ENCODE data around the gene IL20RA. TPM values are rescaled to one million over a fixed set of nuclear protein-coding genes. Genes with fewer than 3 reads are reported as not detected.
"Not testable (repeated sequence)": the region's sequence is repeated elsewhere in the genome, so short reads cannot be mapped to it uniquely, and the experiment has no call there.

Gene IL20RA
- total RNA-seq, 4 donors from 2014 or later: 2.0 to 3.3 (median 2.3) TPM

GRCh38 chr6:137080711-137081110 lies 35.9 kb upstream of the IL20RA start:
- H3K27ac ChIP-seq: no peak overlapping the region
- H3K27me3 ChIP-seq: no peaks in the 10 kb centered on the region
- no peak for ATAC-seq
- H3K9me3 ChIP-seq: no peaks in the 10 kb centered on the region
- no peaks in the 10 kb centered on the region for H3K36me3 ChIP-seq
- TF ChIP-seq POLR2A (IDR thresholded peaks at IDR 0.05): no peak
- 66 to 92% methylated on average over 2 to 4 of the region's 4 CpGs for WGBS, 2 donors (ENCODE audit: low coverage in 1 of 2)
- no peak overlapping the region for H3K4me3 ChIP-seq
- H3K4me1 ChIP-seq: no peaks in the 10 kb centered on the region

DNA sequence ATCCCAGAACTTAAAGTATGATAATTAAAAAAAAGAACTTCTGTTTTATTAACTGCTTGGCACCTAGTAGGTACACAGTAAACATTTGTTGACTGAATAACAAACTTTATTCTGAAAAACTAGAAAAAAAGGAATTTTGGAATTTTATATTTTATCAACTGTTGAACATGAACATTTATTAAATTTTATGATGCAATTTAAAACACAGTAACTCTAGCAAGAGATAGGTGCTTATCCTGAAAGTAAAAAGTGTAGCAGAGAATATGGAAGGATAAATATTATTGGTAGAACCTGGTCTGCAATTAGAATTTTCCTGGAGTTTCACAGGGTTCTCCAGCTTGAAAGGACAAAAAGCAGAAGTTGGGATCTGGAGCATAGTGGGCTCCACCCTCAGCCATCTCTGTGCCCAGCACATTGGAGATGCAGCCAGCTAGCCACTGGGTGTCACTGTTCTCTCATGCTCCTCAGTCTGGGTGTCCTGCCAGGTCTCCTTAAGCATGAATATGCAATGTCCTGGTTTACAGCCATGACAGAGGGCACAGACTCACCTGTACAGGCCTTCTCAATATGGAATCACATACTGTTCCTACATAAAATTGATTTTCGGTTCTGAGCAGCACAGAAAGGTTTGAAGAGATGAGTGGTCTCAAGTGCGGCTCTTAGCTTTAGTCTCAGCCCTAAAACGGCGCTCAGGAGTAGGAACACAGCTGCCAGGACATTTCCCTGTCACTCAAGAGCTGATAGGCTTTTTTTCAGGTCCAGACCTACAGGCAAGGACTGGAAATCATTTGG lies 31.7 kb upstream of the IL20RA start:
- WGBS, 2 donors (ENCODE audit: low coverage in 1 of 2): 33 to 63% methylated on average over 1 to 4 of the region's 4 CpGs
- ATAC-seq: peak; percentile 83
- Histone ChIP-seq H3K9me3 (peaks cover 0 to 15% (median 0%) of the 10 kb centered on the region in 3 donors), H3K27ac (no peak overlapping the region), H3K36me3 (no peaks in the 10 kb centered on the region), H3K4me3 (no peak overlapping the region), H3K4me1 (no peaks in the 10 kb centered on the region), H3K27me3 (no peaks in the 10 kb centered on the region)
- TF ChIP-seq POLR2AphosphoS5 (IDR thresholded peaks at IDR 0.05) (no peak), CTCF (IDR thresholded peaks at IDR 0.05) (peak; percentile 14 to 66 (median 46))

DNA sequence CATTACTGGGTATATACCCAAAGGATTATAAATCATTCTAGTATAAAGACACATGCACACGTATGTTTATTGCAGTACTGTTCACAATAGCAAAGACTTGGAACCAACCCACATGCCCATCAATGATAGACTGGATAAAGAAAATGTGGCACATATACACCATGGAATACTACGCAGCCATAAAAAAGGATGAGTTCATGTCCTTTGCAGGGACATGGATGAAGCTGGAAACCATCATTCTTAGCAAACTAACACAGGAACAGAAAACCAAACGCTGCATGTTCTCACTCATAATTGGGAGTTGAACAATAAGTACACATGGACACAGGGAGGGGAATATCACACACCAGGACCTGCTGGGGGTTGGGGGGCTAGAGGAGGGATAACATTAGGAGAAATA lies 31.0 kb upstream of the IL20RA start:
- H3K9me3 ChIP-seq: peaks cover 0 to 18% (median 0%) of the 10 kb centered on the region in 3 donors
- H3K4me3 ChIP-seq, ATAC-seq, H3K27me3 ChIP-seq, H3K27ac ChIP-seq, H3K36me3 ChIP-seq, H3K4me1 ChIP-seq: not testable (repeated sequence)
- WGBS, 2 donors (ENCODE audit: low coverage in 1 of 2): 84 to 90% methylated on average over 2 to 3 of the region's 3 CpGs

GRCh38 chr6:137070303-137070702 lies 25.5 kb upstream of the IL20RA start:
- WGBS, 2 donors (ENCODE audit: low coverage in 1 of 2): 80 to 100% methylated on average over 1 of the region's 5 CpGs
- no peaks in the 10 kb centered on the region for H3K4me1 ChIP-seq

GRCh38 chr6:137067399-137067798 lies 22.6 kb upstream of the IL20RA start:
- H3K27me3 ChIP-seq: peaks cover 14% of the 10 kb centered on the region
- 65 to 100% methylated on average over 2 of the region's 2 CpGs for WGBS, 2 donors (ENCODE audit: low coverage in 1 of 2)
- H3K36me3 ChIP-seq: no peaks in the 10 kb centered on the region
- H3K4me3 ChIP-seq: no peak overlapping the region
- no peak for ATAC-seq
- peaks cover 0 to 18% (median 0%) of the 10 kb centered on the region in 3 donors for H3K9me3 ChIP-seq
- no peak overlapping the region for H3K27ac ChIP-seq
- no peaks in the 10 kb centered on the region for H3K4me1 ChIP-seq
- TF ChIP-seq POLR2A (IDR thresholded peaks at IDR 0.05): no peak
- no peak for TF ChIP-seq POLR2AphosphoS5 (IDR thresholded peaks at IDR 0.05)
- TF ChIP-seq CTCF (IDR thresholded peaks at IDR 0.05): no peak
- no peak for TF ChIP-seq EP300 (IDR thresholded peaks at IDR 0.05)

More at GRCh38 chr6:137070303-137070702, 25.5 kb upstream of the IL20RA start:
- TF ChIP-seq CTCF (IDR thresholded peaks at IDR 0.05): no peak
- TF ChIP-seq POLR2A (IDR thresholded peaks at IDR 0.05): no peak
- TF ChIP-seq EP300 (IDR thresholded peaks at IDR 0.05): no peak
- no peak for TF ChIP-seq POLR2AphosphoS5 (IDR thresholded peaks at IDR 0.05)
- no peaks in the 10 kb centered on the region for H3K36me3 ChIP-seq
- ATAC-seq: no peak
- no peak overlapping the region for H3K4me3 ChIP-seq
- H3K9me3 ChIP-seq: peaks cover 0 to 24% (median 0%) of the 10 kb centered on the region in 3 donors
- H3K27ac ChIP-seq: no peak overlapping the region
- peaks cover 14% of the 10 kb centered on the region for H3K27me3 ChIP-seq

- 86 to 87% methylated on average over 2 to 3 of the region's 3 CpGs for WGBS, 2 donors (ENCODE audit: low coverage in 1 of 2)
- TF ChIP-seq POLR2AphosphoS5 (IDR thresholded peaks at IDR 0.05): no peak
- TF ChIP-seq CTCF (IDR thresholded peaks at IDR 0.05): no peak
These were observed 13.3 kb upstream of the IL20RA start for GRCh38 chr6:137058037-137058436.

More at GRCh38 chr6:137058037-137058436, 13.3 kb upstream of the IL20RA start:
- Histone ChIP-seq H3K36me3 (no peaks in the 10 kb centered on the region), H3K4me3 (no peak overlapping the region), H3K4me1 (no peaks in the 10 kb centered on the region), H3K27ac (no peak overlapping the region), H3K27me3 (no peaks in the 10 kb centered on the region), H3K9me3 (no peaks in the 10 kb centered on the region)
- no peak for ATAC-seq
